ACC112 (cell line): ENCODE measurements around the gene DDX51.
"Not testable (repeated sequence)": the region's sequence is repeated elsewhere in the genome, so short reads cannot be mapped to it uniquely, and the experiment has no call there.

Experiments used
- H2AFZ ChIP-seq: fragments of 200-600 bp; sonication (generic); one replicate; pipeline ENCODE4 v1.6.0; 2017; ENCODE audit warnings: antibody characterized with exemption, low read length; ENCODE audit not compliant: unreplicated experiment
- H3K27ac ChIP-seq: fragments of 200-600 bp; sonication (generic); 2 replicates; pipeline ENCODE4 v1.5.1; 2014; ENCODE audit warnings: low read depth, mild to moderate bottlenecking, antibody characterized with exemption, low read length, moderate library complexity
- H3K27me3 ChIP-seq: fragments of 200-600 bp; sonication (generic); 2 replicates; pipeline ENCODE4 v1.6.1; 2014; ENCODE audit warnings: mild to moderate bottlenecking, antibody characterized with exemption, low read length, moderate library complexity, mixed read lengths; ENCODE audit not compliant: insufficient read depth
- H3K36me3 ChIP-seq: fragments of 200-600 bp; sonication (generic); 2 replicates; pipeline ENCODE4 v1.6.1; 2016; ENCODE audit warnings: mild to moderate bottlenecking, antibody characterized with exemption, low read length, moderate library complexity, mixed read lengths; ENCODE audit not compliant: insufficient read depth
- H3K4me1 ChIP-seq: fragments of 200-600 bp; sonication (generic); one replicate; pipeline ENCODE4 v1.6.1; 2016; ENCODE audit warnings: low read length, mixed read lengths; ENCODE audit not compliant: insufficient read depth, unreplicated experiment, control insufficient read depth
- H3K4me3 ChIP-seq: fragments of 200-600 bp; sonication (generic); 2 replicates; pipeline ENCODE4 v1.5.1; 2014; ENCODE audit warnings: mild to moderate bottlenecking, low read depth, low read length
- H3K79me2 ChIP-seq: fragments of 200-600 bp; sonication (generic); one replicate; pipeline ENCODE4 v1.6.0; 2016; ENCODE audit warnings: low read length; ENCODE audit not compliant: control insufficient read depth, unreplicated experiment, insufficient read depth

Gene DDX51

GRCh38 chr12:132108211-132108832 lies 35.8 kb downstream of the DDX51 start:
- Histone ChIP-seq H3K79me2 (peaks cover 6% of the 10 kb centered on the region), H2AFZ (no peak overlapping the region), H3K27ac (no peak overlapping the region), H3K36me3 (0 out of 2 replicates have a peak, but pooled peaks cover 1% of the 10 kb centered on the region), H3K4me3 (no peak overlapping the region), H3K4me1 (no peaks in the 10 kb centered on the region), H3K27me3 (no peaks in the 10 kb centered on the region)

- no peak overlapping the region for H3K27ac ChIP-seq
- H3K79me2 ChIP-seq = peaks cover 6% of the 10 kb centered on the region
- no peaks in the 10 kb centered on the region for H3K27me3 ChIP-seq
- peaks cover 3% of the 10 kb centered on the region for H3K36me3 ChIP-seq
- no peaks in the 10 kb centered on the region for H3K4me1 ChIP-seq
- H2AFZ ChIP-seq = no peak overlapping the region
- no peak overlapping the region for H3K4me3 ChIP-seq
These were observed 37.2 kb downstream of the DDX51 start for GRCh38 chr12:132106921-132107320.

- Histone ChIP-seq H3K4me1 (no peaks in the 10 kb centered on the region), H3K27me3 (no peaks in the 10 kb centered on the region), H3K79me2 (peaks cover 6% of the 10 kb centered on the region), H3K4me3 (no peak overlapping the region), H3K27ac (no peak overlapping the region), H3K36me3 (peaks cover 3% of the 10 kb centered on the region), H2AFZ (no peak overlapping the region)
These were observed 38.7 kb downstream of the DDX51 start for GRCh38 chr12:132105467-132105866.

GRCh38 chr12:132103542-132104308 lies 40.4 kb downstream of the DDX51 start:
- no peak overlapping the region for H2AFZ ChIP-seq
- peaks cover 3% of the 10 kb centered on the region for H3K36me3 ChIP-seq
- peaks cover 6% of the 10 kb centered on the region for H3K79me2 ChIP-seq
- H3K4me3 ChIP-seq = no peak overlapping the region
- no peaks in the 10 kb centered on the region for H3K4me1 ChIP-seq
- no peak overlapping the region for H3K27ac ChIP-seq
- no peaks in the 10 kb centered on the region for H3K27me3 ChIP-seq

GRCh38 chr12:132103072-132103471 lies 41.0 kb downstream of the DDX51 start:
- not testable (repeated sequence) for H3K79me2 ChIP-seq, H2AFZ ChIP-seq, H3K27me3 ChIP-seq, H3K4me3 ChIP-seq, H3K36me3 ChIP-seq, H3K4me1 ChIP-seq, H3K27ac ChIP-seq

- Histone ChIP-seq H3K27me3 (no peaks in the 10 kb centered on the region), H3K4me3 (no peak overlapping the region), H3K36me3 (peaks cover 3% of the 10 kb centered on the region), H2AFZ (no peak overlapping the region), H3K4me1 (no peaks in the 10 kb centered on the region), H3K79me2 (peaks cover 6% of the 10 kb centered on the region), H3K27ac (no peak overlapping the region)
These were observed 41.8 kb downstream of the DDX51 start for GRCh38 chr12:132102297-132102696.

- Histone ChIP-seq H3K36me3 (peaks cover 9% of the 10 kb centered on the region), H3K4me3 (no peak overlapping the region), H2AFZ (no peak overlapping the region), H3K27ac (no peak overlapping the region), H3K79me2 (peaks cover 19% of the 10 kb centered on the region), H3K4me1 (no peaks in the 10 kb centered on the region), H3K27me3 (no peaks in the 10 kb centered on the region)
These were observed 43.6 kb downstream of the DDX51 start for GRCh38 chr12:132100306-132101065.

- H3K4me3 ChIP-seq = no peak overlapping the region
- H3K4me1 ChIP-seq = no peaks in the 10 kb centered on the region
- H2AFZ ChIP-seq = no peak overlapping the region
- peaks cover 19% of the 10 kb centered on the region for H3K79me2 ChIP-seq
- peaks cover 9% of the 10 kb centered on the region for H3K36me3 ChIP-seq
- H3K27me3 ChIP-seq = no peaks in the 10 kb centered on the region
- H3K27ac ChIP-seq = no peak overlapping the region
These were observed 44.4 kb downstream of the DDX51 start for GRCh38 chr12:132099739-132100138.

GRCh38 chr12:132095520-132096409 lies 48.4 kb downstream of the DDX51 start:
- peaks cover 6% of the 10 kb centered on the region; the same call in 1 of the 2 replicates for H3K36me3 ChIP-seq
- peaks cover 26% of the 10 kb centered on the region for H3K79me2 ChIP-seq
- no peak overlapping the region for H3K27ac ChIP-seq

GRCh38 chr12:132094269-132094891 lies 49.7 kb downstream of the DDX51 start:
- Histone ChIP-seq H3K79me2 (peaks cover 36% of the 10 kb centered on the region), H3K27me3 (no peaks in the 10 kb centered on the region), H3K4me1 (no peaks in the 10 kb centered on the region), H3K4me3 (no peak overlapping the region), H2AFZ (no peak overlapping the region), H3K27ac (no peak overlapping the region), H3K36me3 (peaks cover 6% of the 10 kb centered on the region; the same call in 1 of the 2 replicates)

More at GRCh38 chr12:132095520-132096409, 48.4 kb downstream of the DDX51 start:
- Histone ChIP-seq H3K4me1 (no peaks in the 10 kb centered on the region), H3K4me3 (no peak overlapping the region), H3K27me3 (no peaks in the 10 kb centered on the region), H2AFZ (no peak overlapping the region)
